Neural progenitor cell (in vitro differentiated cells): ENCODE data around the gene GOLT1A.

Experiments used
- EZH2 ChIP-seq: fragments of 200-600 bp; sonication (generic); IDR thresholded peaks from 2 replicates; pipeline ENCODE4 v1.6.1; 2017; ENCODE audit warnings: antibody characterized with exemption, mild to moderate bottlenecking, moderate library complexity
- TF ChIP-seq, protein P1 (sequence below): fragments of 200-600 bp; sonication (generic); IDR thresholded peaks from 2 replicates; pipeline ENCODE4 v1.5.1; 2017; ENCODE audit warnings: antibody characterized with exemption, mild to moderate bottlenecking

- no peak for TF ChIP-seq EZH2
- TF ChIP-seq, protein P1, sequence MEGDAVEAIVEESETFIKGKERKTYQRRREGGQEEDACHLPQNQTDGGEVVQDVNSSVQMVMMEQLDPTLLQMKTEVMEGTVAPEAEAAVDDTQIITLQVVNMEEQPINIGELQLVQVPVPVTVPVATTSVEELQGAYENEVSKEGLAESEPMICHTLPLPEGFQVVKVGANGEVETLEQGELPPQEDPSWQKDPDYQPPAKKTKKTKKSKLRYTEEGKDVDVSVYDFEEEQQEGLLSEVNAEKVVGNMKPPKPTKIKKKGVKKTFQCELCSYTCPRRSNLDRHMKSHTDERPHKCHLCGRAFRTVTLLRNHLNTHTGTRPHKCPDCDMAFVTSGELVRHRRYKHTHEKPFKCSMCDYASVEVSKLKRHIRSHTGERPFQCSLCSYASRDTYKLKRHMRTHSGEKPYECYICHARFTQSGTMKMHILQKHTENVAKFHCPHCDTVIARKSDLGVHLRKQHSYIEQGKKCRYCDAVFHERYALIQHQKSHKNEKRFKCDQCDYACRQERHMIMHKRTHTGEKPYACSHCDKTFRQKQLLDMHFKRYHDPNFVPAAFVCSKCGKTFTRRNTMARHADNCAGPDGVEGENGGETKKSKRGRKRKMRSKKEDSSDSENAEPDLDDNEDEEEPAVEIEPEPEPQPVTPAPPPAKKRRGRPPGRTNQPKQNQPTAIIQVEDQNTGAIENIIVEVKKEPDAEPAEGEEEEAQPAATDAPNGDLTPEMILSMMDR = no peak
These were observed 37.7 kb downstream of the GOLT1A start for GRCh38 chr1:204176049-204176448.
